Measurements from ENCODE around the gene THAP2.
"Not testable (repeated sequence)": the region's sequence is repeated elsewhere in the genome, so short reads cannot be mapped to it uniquely, and the experiment has no call there.

- TF ChIP-seq, protein P1, sequence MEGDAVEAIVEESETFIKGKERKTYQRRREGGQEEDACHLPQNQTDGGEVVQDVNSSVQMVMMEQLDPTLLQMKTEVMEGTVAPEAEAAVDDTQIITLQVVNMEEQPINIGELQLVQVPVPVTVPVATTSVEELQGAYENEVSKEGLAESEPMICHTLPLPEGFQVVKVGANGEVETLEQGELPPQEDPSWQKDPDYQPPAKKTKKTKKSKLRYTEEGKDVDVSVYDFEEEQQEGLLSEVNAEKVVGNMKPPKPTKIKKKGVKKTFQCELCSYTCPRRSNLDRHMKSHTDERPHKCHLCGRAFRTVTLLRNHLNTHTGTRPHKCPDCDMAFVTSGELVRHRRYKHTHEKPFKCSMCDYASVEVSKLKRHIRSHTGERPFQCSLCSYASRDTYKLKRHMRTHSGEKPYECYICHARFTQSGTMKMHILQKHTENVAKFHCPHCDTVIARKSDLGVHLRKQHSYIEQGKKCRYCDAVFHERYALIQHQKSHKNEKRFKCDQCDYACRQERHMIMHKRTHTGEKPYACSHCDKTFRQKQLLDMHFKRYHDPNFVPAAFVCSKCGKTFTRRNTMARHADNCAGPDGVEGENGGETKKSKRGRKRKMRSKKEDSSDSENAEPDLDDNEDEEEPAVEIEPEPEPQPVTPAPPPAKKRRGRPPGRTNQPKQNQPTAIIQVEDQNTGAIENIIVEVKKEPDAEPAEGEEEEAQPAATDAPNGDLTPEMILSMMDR (conservative IDR thresholded peaks at IDR 0.05; ENCODE audit: low read depth in 2 of 2) = not testable (repeated sequence)
- not testable (repeated sequence) for TF ChIP-seq REST (IDR thresholded peaks at IDR 0.05; ENCODE audit: unreplicated experiment); ZNF114 (CRISPR knock-in tag; IDR thresholded peaks at IDR 0.05)
Measured at GRCh38 chr12:71702181-71702580, 38.1 kb downstream of the THAP2 start.

Measured in GM23338 (cell line).